HEK293 (cell line): Measurements from ENCODE around the gene SYNCRIP.

Source experiments
- BCL11A ChIP-seq: fragments of 450-650 bp; formaldehyde crosslinking; IDR thresholded peaks from 2 replicates; pipeline ENCODE4 v1.5.1; 2016; ENCODE audit warnings: low read depth, missing biosample characterization, missing genetic modification characterization
- FEZF1 ChIP-seq: fragments of 450-650 bp; formaldehyde crosslinking; IDR thresholded peaks from 2 replicates; pipeline ENCODE4 v1.5.1; 2016; ENCODE audit warnings: missing biosample characterization, missing genetic modification characterization
- GLI2 ChIP-seq: fragments of 450-650 bp; formaldehyde crosslinking; IDR thresholded peaks from 2 replicates; pipeline ENCODE4; 2017; ENCODE audit warnings: missing biosample characterization, missing genetic modification characterization, low read depth, borderline replicate concordance
- GLI4 ChIP-seq: fragments of 450-650 bp; formaldehyde crosslinking; IDR thresholded peaks from 2 replicates; pipeline ENCODE4 v1.5.1; 2016; ENCODE audit warnings: missing biosample characterization, missing genetic modification characterization
- KLF8 ChIP-seq: fragments of 450-650 bp; formaldehyde crosslinking; IDR thresholded peaks from 2 replicates; pipeline ENCODE4 v1.5.1; 2016; ENCODE audit warnings: missing biosample characterization, missing genetic modification characterization
- OVOL3 ChIP-seq: fragments of 450-650 bp; formaldehyde crosslinking; IDR thresholded peaks from 2 replicates; pipeline ENCODE4 v1.5.1; 2016; ENCODE audit warnings: missing biosample characterization, missing genetic modification characterization
- PRDM6 ChIP-seq: fragments of 450-650 bp; formaldehyde crosslinking; IDR thresholded peaks from 2 replicates; pipeline ENCODE4 v1.5.1; 2017; ENCODE audit warnings: missing biosample characterization, missing genetic modification characterization
- YY1 ChIP-seq: fragments of 450-650 bp; formaldehyde crosslinking; IDR thresholded peaks from 2 replicates; pipeline ENCODE4 v1.5.1; 2018; ENCODE audit warnings: missing biosample characterization, missing genetic modification characterization
- YY2 ChIP-seq: fragments of 450-650 bp; formaldehyde crosslinking; IDR thresholded peaks from 2 replicates; pipeline ENCODE4 v1.5.1; 2016; ENCODE audit warnings: missing biosample characterization, missing genetic modification characterization
- ZBTB7A ChIP-seq: fragments of 450-650 bp; formaldehyde crosslinking; IDR thresholded peaks from 2 replicates; pipeline ENCODE4 v1.5.1; 2016; ENCODE audit warnings: low read depth, missing biosample characterization, missing genetic modification characterization
- ZBTB8A ChIP-seq: fragments of 450-650 bp; formaldehyde crosslinking; IDR thresholded peaks from 2 replicates; pipeline ENCODE4 v1.5.1; 2016; ENCODE audit warnings: missing biosample characterization, missing genetic modification characterization
- ZFHX2 ChIP-seq: fragments of 450-650 bp; formaldehyde crosslinking; conservative IDR thresholded peaks from 2 replicates; pipeline ENCODE4 v1.5.1; 2016; ENCODE audit warnings: missing biosample characterization, missing genetic modification characterization
- ZNF133 ChIP-seq: fragments of 450-650 bp; formaldehyde crosslinking; IDR thresholded peaks from 2 replicates; pipeline ENCODE4 v1.5.1; 2016; ENCODE audit warnings: missing biosample characterization, missing genetic modification characterization
- ZNF174 ChIP-seq: fragments of 450-650 bp; formaldehyde crosslinking; IDR thresholded peaks from 2 replicates; pipeline ENCODE4 v1.5.0; 2017; ENCODE audit warnings: missing biosample characterization, mild to moderate bottlenecking, missing genetic modification characterization
- ZNF175 ChIP-seq: fragments of 450-650 bp; formaldehyde crosslinking; IDR thresholded peaks from 2 replicates; pipeline ENCODE4 v1.5.1; 2016; ENCODE audit warnings: missing biosample characterization, missing genetic modification characterization
- ZNF184 ChIP-seq: fragments of 450-650 bp; IDR thresholded peaks from 2 replicates; pipeline ENCODE4 v1.5.1; 2018; ENCODE audit warnings: missing biosample characterization, mild to moderate bottlenecking, missing genetic modification characterization
- ZNF19 ChIP-seq: fragments of 450-650 bp; formaldehyde crosslinking; IDR thresholded peaks from 2 replicates; pipeline ENCODE4; 2016; ENCODE audit warnings: missing biosample characterization, missing genetic modification characterization, low read depth
- ZNF221 ChIP-seq: fragments of 450-650 bp; formaldehyde crosslinking; IDR thresholded peaks from 2 replicates; pipeline ENCODE4 v1.5.1; 2017; ENCODE audit warnings: missing biosample characterization, missing genetic modification characterization, borderline replicate concordance
- ZNF23 ChIP-seq: fragments of 450-650 bp; formaldehyde crosslinking; IDR thresholded peaks from 2 replicates; pipeline ENCODE4 v1.5.1; 2016; ENCODE audit warnings: missing biosample characterization, missing genetic modification characterization, borderline replicate concordance
- ZNF280C ChIP-seq: fragments of 450-650 bp; formaldehyde crosslinking; IDR thresholded peaks from 2 replicates; pipeline ENCODE4 v1.5.1; 2016; ENCODE audit warnings: missing biosample characterization, missing genetic modification characterization
- ZNF354C ChIP-seq: fragments of 450-650 bp; formaldehyde crosslinking; IDR thresholded peaks from 2 replicates; pipeline ENCODE4 v1.5.1; 2016; ENCODE audit warnings: missing biosample characterization, missing genetic modification characterization, low read depth, borderline replicate concordance
- ZNF394 ChIP-seq: fragments of 450-650 bp; formaldehyde crosslinking; IDR thresholded peaks from 2 replicates; pipeline ENCODE4 v1.5.1; 2016; ENCODE audit warnings: missing biosample characterization, missing genetic modification characterization, mild to moderate bottlenecking, moderate library complexity, borderline replicate concordance
- ZNF473 ChIP-seq: fragments of 450-650 bp; formaldehyde crosslinking; IDR thresholded peaks from 2 replicates; pipeline ENCODE4 v1.5.1; 2017; ENCODE audit warnings: missing biosample characterization, missing genetic modification characterization
- ZNF48 ChIP-seq: fragments of 450-650 bp; formaldehyde crosslinking; IDR thresholded peaks from 2 replicates; pipeline ENCODE4 v1.5.1; 2016; ENCODE audit warnings: missing biosample characterization, missing genetic modification characterization
- ZNF501 ChIP-seq: fragments of 450-650 bp; formaldehyde crosslinking; IDR thresholded peaks from 2 replicates; pipeline ENCODE4 v1.5.1; 2016; ENCODE audit warnings: missing biosample characterization, missing genetic modification characterization
- ZNF510 ChIP-seq: fragments of 450-650 bp; formaldehyde crosslinking; IDR thresholded peaks from 2 replicates; pipeline ENCODE4 v1.5.1; 2018; ENCODE audit warnings: mild to moderate bottlenecking, missing genetic modification characterization, missing biosample characterization; ENCODE audit not compliant: insufficient replicate concordance
- ZNF585B ChIP-seq: fragments of 450-650 bp; formaldehyde crosslinking; IDR thresholded peaks from 2 replicates; pipeline ENCODE4 v1.5.1; 2016; ENCODE audit warnings: missing biosample characterization, missing genetic modification characterization
- ZNF623 ChIP-seq: fragments of 450-650 bp; formaldehyde crosslinking; IDR thresholded peaks from 2 replicates; pipeline ENCODE4 v1.5.1; 2016; ENCODE audit warnings: missing biosample characterization, missing genetic modification characterization
- ZNF629 ChIP-seq: fragments of 450-650 bp; formaldehyde crosslinking; IDR thresholded peaks from 2 replicates; pipeline ENCODE4 v1.5.1; 2017; ENCODE audit warnings: missing biosample characterization, missing genetic modification characterization
- ZNF692 ChIP-seq: fragments of 450-650 bp; formaldehyde crosslinking; IDR thresholded peaks from 2 replicates; pipeline ENCODE4 v1.5.1; 2016; ENCODE audit warnings: missing biosample characterization, missing genetic modification characterization
- ZNF777 ChIP-seq: fragments of 450-650 bp; formaldehyde crosslinking; IDR thresholded peaks from 2 replicates; pipeline ENCODE4 v1.5.1; 2017; ENCODE audit warnings: missing biosample characterization, missing genetic modification characterization, borderline replicate concordance
- ZNF837 ChIP-seq: fragments of 450-650 bp; formaldehyde crosslinking; IDR thresholded peaks from 2 replicates; pipeline ENCODE4 v1.5.1; 2016; ENCODE audit warnings: missing biosample characterization, missing genetic modification characterization
- ZSCAN5A ChIP-seq: fragments of 450-650 bp; formaldehyde crosslinking; IDR thresholded peaks from 2 replicates; pipeline ENCODE4 v1.5.1; 2016; ENCODE audit warnings: missing biosample characterization, missing genetic modification characterization
- TF ChIP-seq, protein P1 (sequence below): fragments of 450-650 bp; formaldehyde crosslinking; IDR thresholded peaks from 2 replicates; pipeline ENCODE4 v1.5.1; 2016; ENCODE audit warnings: missing biosample characterization, missing genetic modification characterization

SYNCRIP gene

GRCh38 chr6:85678026-85678601 is 35.4 kb upstream of the SYNCRIP start (continued):
- TF ChIP-seq, protein P1, sequence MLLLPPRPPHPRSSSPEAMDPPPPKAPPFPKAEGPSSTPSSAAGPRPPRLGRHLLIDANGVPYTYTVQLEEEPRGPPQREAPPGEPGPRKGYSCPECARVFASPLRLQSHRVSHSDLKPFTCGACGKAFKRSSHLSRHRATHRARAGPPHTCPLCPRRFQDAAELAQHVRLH, result peak; percentile 77; the same call in 1 of the 2 replicates
- TF ChIP-seq ZNF473 (no peak), ZNF280C (tag by site-specific recombination) (no peak), ZNF394 (tag by site-specific recombination) (peak; percentile 14), FEZF1 (tag by site-specific recombination) (no peak), GLI2 (tag by site-specific recombination) (no peak), ZNF777 (tag by site-specific recombination) (no peak), ZNF623 (tag by site-specific recombination) (0 out of 2 replicates have a peak, but pooled peaks have one; percentile 32), GLI4 (tag by site-specific recombination) (peak; percentile 92), KLF8 (tag by site-specific recombination) (no peak), YY1 (tag by site-specific recombination) (no peak; the same call in 1 of the 2 replicates), ZBTB8A (tag by site-specific recombination) (peak; percentile 27), ZNF133 (tag by site-specific recombination) (no peak), ZNF19 (no peak), ZFHX2 (tag by site-specific recombination) (no peak), ZNF501 (tag by site-specific recombination) (peak; percentile 80), ZNF585B (tag by site-specific recombination) (no peak), ZNF48 (no peak), ZNF629 (tag by site-specific recombination) (no peak), ZBTB7A (tag by site-specific recombination) (no peak), ZSCAN5A (no peak), ZNF510 (tag by site-specific recombination) (no peak), ZNF23 (tag by site-specific recombination) (no peak), BCL11A (no peak), ZNF354C (tag by site-specific recombination) (no peak), ZNF184 (no peak), ZNF174 (tag by site-specific recombination) (no peak), YY2 (tag by site-specific recombination) (no peak), ZNF221 (tag by site-specific recombination) (0 out of 2 replicates have a peak, but pooled peaks have one; percentile 48), ZNF175 (no peak), ZNF692 (peak; percentile 9; the same call in 1 of the 2 replicates), PRDM6 (tag by site-specific recombination) (no peak), ZNF837 (no peak), OVOL3 (tag by site-specific recombination) (no peak)
